MCF 10A (cell line): ENCODE results near the gene ANKRD28. TPM values are rescaled to one million over a fixed set of nuclear protein-coding genes. Genes with fewer than 3 reads are reported as not detected.

Source experiments
- BruUV-seq: library from RNA; stranded (reverse); fragments of 400-500 nt; replicated peaks from 2 replicates; lab custom pipeline; 2021; lab: Mats Ljungman, UMichigan
- CTCF ChIA-PET: fragments of 300-600 bp; sonication (Branson Sonifier 250); formaldehyde crosslinking; extraction: SDS; loops from one replicate; lab custom pipeline; 2021; ENCODE audit warnings: antibody characterized with exemption, inconsistent platforms; lab: Yijun Ruan, JAX
- POLR2A ChIA-PET: fragments of 300-600, 350-650 bp; sonication (Branson Sonifier 250); formaldehyde crosslinking; extraction: SDS; loops from one replicate; lab custom pipeline; 2020; ENCODE audit warnings: antibody characterized with exemption, inconsistent platforms; lab: Yijun Ruan, JAX
- DNase-seq: peaks from one replicate; pipeline ENCODE4 v3.0.0-alpha.2; 2018; ENCODE audit not compliant: unreplicated experiment
- H3K27ac Mint-ChIP-seq: one replicate; pipeline ENCODE4 v1.8.0; 2022; ENCODE audit warnings: mild to moderate bottlenecking, low read depth, mixed read lengths; ENCODE audit not compliant: unreplicated experiment
- H3K27me3 Mint-ChIP-seq: one replicate; pipeline ENCODE4 v1.8.0; 2022; ENCODE audit warnings: mixed read lengths; ENCODE audit not compliant: insufficient read depth, unreplicated experiment
- H3K36me3 Mint-ChIP-seq: one replicate; pipeline ENCODE4 v1.8.0; 2022; ENCODE audit warnings: mild to moderate bottlenecking, moderate library complexity, mixed read lengths; ENCODE audit not compliant: insufficient read depth, unreplicated experiment
- H3K4me1 Mint-ChIP-seq: one replicate; pipeline ENCODE4 v1.8.0; 2022; ENCODE audit warnings: mixed read lengths; ENCODE audit not compliant: insufficient read depth, unreplicated experiment
- H3K4me3 Mint-ChIP-seq: one replicate; pipeline ENCODE4 v1.8.0; 2022; ENCODE audit warnings: mild to moderate bottlenecking, moderate library complexity, mixed read lengths; ENCODE audit not compliant: unreplicated experiment
- H3K9me3 Mint-ChIP-seq: one replicate; pipeline ENCODE4 v1.8.0; 2022; ENCODE audit warnings: mixed read lengths; ENCODE audit not compliant: unreplicated experiment
- CTCF ChIP-seq: fragments of 200-600 bp; IDR thresholded peaks from one replicate; pipeline ENCODE4 v1.8.0; 2022; ENCODE audit warnings: antibody characterized with exemption, mild to moderate bottlenecking; ENCODE audit not compliant: unreplicated experiment
- intact Hi-C: fragments of 100-400 bp; cut with micrococcal nuclease; formaldehyde crosslinking; loops from 2 replicates; pipeline ENCODE4 v1.14.1; 2022
- total RNA-seq: library from RNA; stranded (reverse); gene quantifications from 2 replicates; pipeline ENCODE4 v1.2.3, GENCODE V29; 2022

The ANKRD28 gene
- total RNA-seq, 1 experiment from 2014 or later = 79.0 TPM

GRCh38 chr3:15654127-15654526, 143.7 kb downstream of the ANKRD28 start:
- POLR2A ChIA-PET = interaction anchor here (0.6 to 0.7 kb wide), 3 partner anchors 9 to 178 kb away, joined by 3 to 4 read pairs (median 3); no protein-coding TSS in a partner anchor
- no peak for TF ChIP-seq CTCF
- no TSS peak for BruUV-seq

GRCh38 chr3:15653321-15653720, 144.5 kb downstream of the ANKRD28 start:
- Mint-ChIP-seq H3K27ac (no peak overlapping the region), H3K4me3 (no peak overlapping the region), H3K27me3 (no peaks in the 10 kb centered on the region), H3K4me1 (peaks cover 6% of the 10 kb centered on the region), H3K9me3 (peaks cover 18% of the 10 kb centered on the region), H3K36me3 (peaks cover 8% of the 10 kb centered on the region)
- no peak for DNase-seq
- TF ChIP-seq CTCF = no peak
- BruUV-seq = no TSS peak
- POLR2A ChIA-PET = no interaction called here
- CTCF ChIA-PET = no interaction called here
- intact Hi-C loops = no loop called here

More at GRCh38 chr3:15654127-15654526, 143.7 kb downstream of the ANKRD28 start:
- H3K27me3 Mint-ChIP-seq = no peaks in the 10 kb centered on the region
- no peak overlapping the region for H3K27ac Mint-ChIP-seq
- peaks cover 8% of the 10 kb centered on the region for H3K36me3 Mint-ChIP-seq
- intact Hi-C loops = no loop called here
- CTCF ChIA-PET = no interaction called here
- no peak overlapping the region for H3K4me3 Mint-ChIP-seq
- no peak for DNase-seq
- H3K9me3 Mint-ChIP-seq = peaks cover 18% of the 10 kb centered on the region
- peaks cover 6% of the 10 kb centered on the region for H3K4me1 Mint-ChIP-seq

GRCh38 chr3:15651396-15651795, 146.4 kb downstream of the ANKRD28 start:
- no peak overlapping the region for H3K4me3 Mint-ChIP-seq
- peaks cover 24% of the 10 kb centered on the region for H3K4me1 Mint-ChIP-seq
- ChIA-PET CTCF (interaction anchor here (1.3 to 1.4 kb wide), 2 partner anchors 21 to 26 kb away, joined by 3 to 6 read pairs; no protein-coding TSS in a partner anchor), POLR2A (no interaction called here)
- DNase-seq = no peak
- H3K9me3 Mint-ChIP-seq = peaks cover 11% of the 10 kb centered on the region
- no peak for TF ChIP-seq CTCF
- H3K27ac Mint-ChIP-seq = no peak overlapping the region
- no peaks in the 10 kb centered on the region for H3K27me3 Mint-ChIP-seq
- intact Hi-C loops = no loop called here
- no TSS peak for BruUV-seq
- peaks cover 11% of the 10 kb centered on the region for H3K36me3 Mint-ChIP-seq

GRCh38 chr3:15649858-15650257, 147.9 kb downstream of the ANKRD28 start:
- POLR2A ChIA-PET = interaction anchor here (0.7 to 3.1 kb wide), 2 partner anchors 16 to 933 kb away, joined by 3 to 9 read pairs; no protein-coding TSS in a partner anchor

More at GRCh38 chr3:15649858-15650257, 147.9 kb downstream of the ANKRD28 start:
- intact Hi-C loops = loop anchor here (5.0 kb wide), 1 partner anchor 162 kb away; no protein-coding TSS in a partner anchor
- no peaks in the 10 kb centered on the region for H3K27me3 Mint-ChIP-seq
- peaks cover 4% of the 10 kb centered on the region for H3K9me3 Mint-ChIP-seq
- DNase-seq = no peak
- no peak overlapping the region for H3K4me3 Mint-ChIP-seq
- H3K4me1 Mint-ChIP-seq = peaks cover 37% of the 10 kb centered on the region
- CTCF ChIA-PET = interaction anchor here (0.8 to 1.4 kb wide), 2 partner anchors 15 to 42 kb away, joined by 3 to 4 read pairs; no protein-coding TSS in a partner anchor
- H3K27ac Mint-ChIP-seq = no peak overlapping the region
- no peak for TF ChIP-seq CTCF
- no TSS peak for BruUV-seq
- H3K36me3 Mint-ChIP-seq = peaks cover 14% of the 10 kb centered on the region
